Spleen (tissue), 7 donors: ENCODE measurements around the gene GRIK2.

Experiments used
- CTCF ChIP-seq, 11 experiments: fragments of 200-600 bp in 7 of 11; fragments of 450-650 bp in 4 of 11; sonication (generic) in 4 of 11; IDR thresholded peaks in 8 of 11; conservative IDR thresholded peaks in 3 of 11; 1 replicate in 7 of 11; 2 replicates in 4 of 11; pipeline versions ENCODE4 v1.4.0 to v1.8.0; 2016 to 2021; ENCODE audit warnings: antibody characterized with exemption in 11 of 11, inconsistent platforms in 4 of 11, mild to moderate bottlenecking in 1 of 11
- POLR2AphosphoS5 ChIP-seq, 3 donors: sonication (generic); formaldehyde crosslinking; IDR thresholded peaks; one replicate each; pipeline ENCODE4 v1.5.1; 2017; ENCODE audit warnings: antibody characterized with exemption in 3 of 3
- donor health status: DM: no; HTN: no; CAD: no; lungs with moderate emphysema.
- donor health status: DM: no; HTN: no; CAD: no.
- donor health status: DM: no; HTN: no; CAD: no.

- TF ChIP-seq CTCF (IDR thresholded peaks at IDR 0.05 in 8 of 11, conservative IDR thresholded peaks at IDR 0.05 in 3 of 11), result no peak
- no peak for TF ChIP-seq POLR2AphosphoS5 (IDR thresholded peaks at IDR 0.05)
Measured at GRCh38 chr6:101907356-101908217, 514.1 kb downstream of the GRIK2 start.
